ENCODE measurements around the gene ACOT7.

The ACOT7 gene

DNA sequence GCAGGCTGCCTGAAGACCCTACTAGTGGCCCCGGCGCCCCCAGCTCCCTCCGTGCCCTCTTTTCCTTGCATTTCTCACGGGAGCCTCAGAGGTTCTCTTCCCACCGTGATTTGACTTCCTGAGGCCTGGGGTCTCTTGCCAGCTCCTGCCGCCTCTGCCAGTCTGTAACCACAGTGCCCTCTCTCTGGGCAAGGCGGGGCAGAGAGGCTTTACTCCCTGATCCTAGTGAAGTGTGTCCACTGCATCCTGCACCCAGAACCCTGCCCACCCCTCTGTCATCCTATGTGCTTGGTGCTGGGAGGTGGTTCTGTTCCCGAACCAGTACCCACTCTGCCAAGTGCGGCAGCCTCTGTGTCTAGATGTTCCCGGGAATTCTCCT, 33.4 kb upstream of the ACOT7 start:
- Histone ChIP-seq H3K4me3 (replicated peaks; ENCODE audit: insufficient read depth, low read length) (no peak overlapping the region), H3K27me3 (ENCODE audit: insufficient read depth, poor library complexity, severe bottlenecking) (peaks cover 59% of the 10 kb centered on the region), H3K27ac (replicated peaks) (no peak overlapping the region)
- TF ChIP-seq GABPA (IDR thresholded peaks at IDR 0.05; ENCODE audit: low read depth) (no peak), SPI1 (IDR thresholded peaks at IDR 0.05; ENCODE audit: borderline replicate concordance, low read depth) (no peak), POLR2AphosphoS5 (IDR thresholded peaks at IDR 0.05; ENCODE audit: low read depth) (no peak)
- TF ChIP-seq, protein P1, sequence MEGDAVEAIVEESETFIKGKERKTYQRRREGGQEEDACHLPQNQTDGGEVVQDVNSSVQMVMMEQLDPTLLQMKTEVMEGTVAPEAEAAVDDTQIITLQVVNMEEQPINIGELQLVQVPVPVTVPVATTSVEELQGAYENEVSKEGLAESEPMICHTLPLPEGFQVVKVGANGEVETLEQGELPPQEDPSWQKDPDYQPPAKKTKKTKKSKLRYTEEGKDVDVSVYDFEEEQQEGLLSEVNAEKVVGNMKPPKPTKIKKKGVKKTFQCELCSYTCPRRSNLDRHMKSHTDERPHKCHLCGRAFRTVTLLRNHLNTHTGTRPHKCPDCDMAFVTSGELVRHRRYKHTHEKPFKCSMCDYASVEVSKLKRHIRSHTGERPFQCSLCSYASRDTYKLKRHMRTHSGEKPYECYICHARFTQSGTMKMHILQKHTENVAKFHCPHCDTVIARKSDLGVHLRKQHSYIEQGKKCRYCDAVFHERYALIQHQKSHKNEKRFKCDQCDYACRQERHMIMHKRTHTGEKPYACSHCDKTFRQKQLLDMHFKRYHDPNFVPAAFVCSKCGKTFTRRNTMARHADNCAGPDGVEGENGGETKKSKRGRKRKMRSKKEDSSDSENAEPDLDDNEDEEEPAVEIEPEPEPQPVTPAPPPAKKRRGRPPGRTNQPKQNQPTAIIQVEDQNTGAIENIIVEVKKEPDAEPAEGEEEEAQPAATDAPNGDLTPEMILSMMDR (IDR thresholded peaks at IDR 0.05; ENCODE audit: insufficient read depth, low read length), result no peak
- TF ChIP-seq, protein P2, sequence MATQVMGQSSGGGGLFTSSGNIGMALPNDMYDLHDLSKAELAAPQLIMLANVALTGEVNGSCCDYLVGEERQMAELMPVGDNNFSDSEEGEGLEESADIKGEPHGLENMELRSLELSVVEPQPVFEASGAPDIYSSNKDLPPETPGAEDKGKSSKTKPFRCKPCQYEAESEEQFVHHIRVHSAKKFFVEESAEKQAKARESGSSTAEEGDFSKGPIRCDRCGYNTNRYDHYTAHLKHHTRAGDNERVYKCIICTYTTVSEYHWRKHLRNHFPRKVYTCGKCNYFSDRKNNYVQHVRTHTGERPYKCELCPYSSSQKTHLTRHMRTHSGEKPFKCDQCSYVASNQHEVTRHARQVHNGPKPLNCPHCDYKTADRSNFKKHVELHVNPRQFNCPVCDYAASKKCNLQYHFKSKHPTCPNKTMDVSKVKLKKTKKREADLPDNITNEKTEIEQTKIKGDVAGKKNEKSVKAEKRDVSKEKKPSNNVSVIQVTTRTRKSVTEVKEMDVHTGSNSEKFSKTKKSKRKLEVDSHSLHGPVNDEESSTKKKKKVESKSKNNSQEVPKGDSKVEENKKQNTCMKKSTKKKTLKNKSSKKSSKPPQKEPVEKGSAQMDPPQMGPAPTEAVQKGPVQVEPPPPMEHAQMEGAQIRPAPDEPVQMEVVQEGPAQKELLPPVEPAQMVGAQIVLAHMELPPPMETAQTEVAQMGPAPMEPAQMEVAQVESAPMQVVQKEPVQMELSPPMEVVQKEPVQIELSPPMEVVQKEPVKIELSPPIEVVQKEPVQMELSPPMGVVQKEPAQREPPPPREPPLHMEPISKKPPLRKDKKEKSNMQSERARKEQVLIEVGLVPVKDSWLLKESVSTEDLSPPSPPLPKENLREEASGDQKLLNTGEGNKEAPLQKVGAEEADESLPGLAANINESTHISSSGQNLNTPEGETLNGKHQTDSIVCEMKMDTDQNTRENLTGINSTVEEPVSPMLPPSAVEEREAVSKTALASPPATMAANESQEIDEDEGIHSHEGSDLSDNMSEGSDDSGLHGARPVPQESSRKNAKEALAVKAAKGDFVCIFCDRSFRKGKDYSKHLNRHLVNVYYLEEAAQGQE (IDR thresholded peaks at IDR 0.05; ENCODE audit: insufficient replicate concordance, low read depth), result no peak
- no peak for DNase-seq (ENCODE audit: low read depth in 1 of 2, low spot score in 1 of 2)

DNA sequence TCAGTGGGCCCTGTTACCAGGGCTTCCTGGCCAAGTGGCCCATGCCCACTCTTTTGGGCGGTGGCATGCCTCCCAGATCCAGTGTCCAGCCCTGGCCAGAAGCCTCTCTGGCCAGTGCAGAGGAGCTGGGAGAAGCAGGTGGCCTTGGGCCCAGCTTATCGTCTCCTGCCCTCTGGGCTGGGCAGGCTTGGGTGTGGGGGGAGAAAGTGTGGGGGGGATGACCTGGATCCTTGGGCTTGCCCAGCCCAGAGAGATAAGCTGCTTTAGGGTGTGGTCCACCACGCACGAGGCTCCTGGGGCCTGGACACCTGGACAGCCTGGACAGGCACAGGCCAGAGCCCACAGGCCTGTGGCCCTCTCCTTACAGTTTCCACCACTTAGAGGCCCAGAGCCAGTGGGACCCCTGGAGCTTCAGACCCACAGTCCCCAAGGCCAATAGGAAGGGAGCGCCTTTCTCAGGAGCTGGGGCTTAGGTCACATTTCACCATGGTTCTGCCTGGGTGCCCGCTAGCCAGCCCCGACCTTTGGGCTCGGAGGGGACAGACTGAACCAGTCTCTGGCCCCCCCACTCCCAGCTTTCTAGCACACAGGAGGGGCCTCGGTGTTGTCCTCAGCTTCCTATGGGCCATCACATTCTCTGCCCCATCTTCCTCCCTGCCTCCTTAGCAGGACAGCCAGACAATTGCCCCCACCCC, 32.9 kb upstream of the ACOT7 start:
- H3K4me3 ChIP-seq (replicated peaks; ENCODE audit: insufficient read depth, low read length), result no peak overlapping the region

DNA sequence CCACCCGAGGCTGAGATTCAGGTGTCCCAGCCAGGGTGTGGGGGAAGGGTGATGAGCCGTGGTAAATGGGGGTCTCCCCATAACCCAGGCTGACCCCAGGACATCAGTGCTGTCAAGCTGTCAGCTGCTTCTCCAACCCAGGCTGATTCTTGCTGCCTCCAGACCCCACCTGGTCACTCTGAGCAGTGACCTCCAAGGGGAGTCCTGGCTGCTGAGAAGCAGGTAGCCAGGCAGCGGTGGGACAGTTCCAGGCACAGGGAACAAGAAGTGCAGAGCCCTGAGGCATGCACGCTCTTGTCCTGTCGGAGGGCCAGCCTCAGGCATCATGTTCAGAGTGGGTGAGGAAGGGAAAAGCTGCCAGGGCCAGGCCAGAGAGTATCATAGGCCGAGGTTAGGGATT, 32.1 kb upstream of the ACOT7 start:
- peaks cover 70% of the 10 kb centered on the region for H3K27me3 ChIP-seq (ENCODE audit: insufficient read depth, poor library complexity, severe bottlenecking)
- H3K27ac ChIP-seq (replicated peaks), result no peak overlapping the region
- DNase-seq (ENCODE audit: low read depth in 1 of 2, low spot score in 1 of 2), result no peak
- no peak overlapping the region for H3K4me3 ChIP-seq (replicated peaks; ENCODE audit: insufficient read depth, low read length)
- TF ChIP-seq GABPA (IDR thresholded peaks at IDR 0.05; ENCODE audit: low read depth) (no peak), SPI1 (IDR thresholded peaks at IDR 0.05; ENCODE audit: borderline replicate concordance, low read depth) (no peak), POLR2AphosphoS5 (IDR thresholded peaks at IDR 0.05; ENCODE audit: low read depth) (no peak)
- TF ChIP-seq, protein P1 (IDR thresholded peaks at IDR 0.05; ENCODE audit: insufficient read depth, low read length), result no peak
- TF ChIP-seq, protein P2 (IDR thresholded peaks at IDR 0.05; ENCODE audit: insufficient replicate concordance, low read depth), result no peak

More for the DNA sequence above, 32.9 kb upstream of the ACOT7 start:
- TF ChIP-seq GABPA (IDR thresholded peaks at IDR 0.05; ENCODE audit: low read depth) (no peak), POLR2AphosphoS5 (IDR thresholded peaks at IDR 0.05; ENCODE audit: low read depth) (no peak)
- TF ChIP-seq, protein P1 (IDR thresholded peaks at IDR 0.05; ENCODE audit: insufficient read depth, low read length), result no peak
- Histone ChIP-seq H3K27me3 (ENCODE audit: insufficient read depth, poor library complexity, severe bottlenecking) (peaks cover 65% of the 10 kb centered on the region), H3K27ac (replicated peaks) (no peak overlapping the region)
- DNase-seq (ENCODE audit: low read depth in 1 of 2, low spot score in 1 of 2), result no peak

All from HL-60 (cell line).